H9 (cell line): ENCODE measurements around the gene OR1B1. TPM values are rescaled to one million over a fixed set of nuclear protein-coding genes. Genes with fewer than 3 reads are reported as not detected.

Experiments
- DNase-seq: peaks from one replicate; pipeline ENCODE4 v3.0.0-alpha.2; 2017
- H2AFZ ChIP-seq: one replicate; pipeline ENCODE4 v1.6.1; 2013; ENCODE audit warnings: mild to moderate bottlenecking, low read length, control low read depth, moderate library complexity
- H2AK5ac ChIP-seq: 2 replicates; pipeline ENCODE4 v1.6.1; 2013; ENCODE audit warnings: low read length, control low read depth, mixed read lengths; ENCODE audit not compliant: insufficient read length
- H2BK120ac ChIP-seq: one replicate; pipeline ENCODE4 v1.6.1; 2013; ENCODE audit warnings: low read depth, mild to moderate bottlenecking, low read length, control low read depth, inconsistent platforms; ENCODE audit not compliant: poor library complexity, severe bottlenecking
- H2BK12ac ChIP-seq: 2 replicates; pipeline ENCODE4 v1.6.1; 2013; ENCODE audit warnings: low read length, control low read depth, mixed read lengths, low read depth; ENCODE audit not compliant: insufficient read length
- H2BK15ac ChIP-seq: 2 replicates; pipeline ENCODE4 v1.6.1; 2013; ENCODE audit warnings: low read depth, low read length, control low read depth
- H2BK20ac ChIP-seq: one replicate; pipeline ENCODE4 v1.6.1; 2013; ENCODE audit warnings: low read depth, mild to moderate bottlenecking, low read length, control low read depth, inconsistent platforms; ENCODE audit not compliant: poor library complexity, severe bottlenecking
- H2BK5ac ChIP-seq: 2 replicates; pipeline ENCODE4 v1.6.1; 2013; ENCODE audit warnings: low read length, control low read depth, mixed read lengths; ENCODE audit not compliant: insufficient read length
- H3K14ac ChIP-seq: 2 replicates; pipeline ENCODE4 v1.6.1; 2013; ENCODE audit warnings: low read length, control low read depth; ENCODE audit not compliant: insufficient read depth
- H3K18ac ChIP-seq: 2 replicates; pipeline ENCODE4 v1.6.1; 2013; ENCODE audit warnings: low read depth, mild to moderate bottlenecking, mixed read lengths, low read length, control low read depth; ENCODE audit not compliant: insufficient read length
- H3K23ac ChIP-seq: 2 replicates; pipeline ENCODE4 v1.6.1; 2013; ENCODE audit warnings: low read length, control low read depth, mixed read lengths, low read depth; ENCODE audit not compliant: insufficient read length
- H3K23me2 ChIP-seq: 2 replicates; pipeline ENCODE4 v1.6.1; 2013; ENCODE audit warnings: low read depth, mild to moderate bottlenecking, mixed read lengths, low read length, control low read depth; ENCODE audit not compliant: insufficient read length, poor library complexity, severe bottlenecking
- H3K27ac ChIP-seq: 2 replicates; pipeline ENCODE4 v1.5.1; 2013; ENCODE audit warnings: low read length, control low read depth, mixed read lengths, low read depth; ENCODE audit not compliant: insufficient read length
- H3K27me3 ChIP-seq: 2 replicates; pipeline ENCODE4 v1.6.1; 2013; ENCODE audit warnings: low read length, control low read depth, inconsistent platforms; ENCODE audit not compliant: insufficient read depth
- H3K4ac ChIP-seq: 2 replicates; pipeline ENCODE4 v1.6.1; 2013; ENCODE audit warnings: low read depth, mild to moderate bottlenecking, control low read depth, inconsistent platforms, low read length, moderate library complexity
- H3K4me1 ChIP-seq: 2 replicates; pipeline ENCODE4 v1.6.1; 2013; ENCODE audit warnings: low read length, control low read depth, inconsistent platforms; ENCODE audit not compliant: insufficient read depth
- H3K4me2 ChIP-seq: 2 replicates; pipeline ENCODE4 v1.6.1; 2013; ENCODE audit warnings: low read length, control low read depth, mixed read lengths; ENCODE audit not compliant: insufficient read length, insufficient read depth
- H3K56ac ChIP-seq: 2 replicates; pipeline ENCODE4 v1.6.1; 2013; ENCODE audit warnings: low read depth, mild to moderate bottlenecking, mixed read lengths, low read length, control low read depth; ENCODE audit not compliant: insufficient read length
- H3K79me1 ChIP-seq: 2 replicates; pipeline ENCODE4 v1.6.1; 2013; ENCODE audit warnings: low read depth, mild to moderate bottlenecking, moderate library complexity, low read length, control low read depth, inconsistent platforms; ENCODE audit not compliant: insufficient read depth, poor library complexity, severe bottlenecking
- H3K79me2 ChIP-seq: 2 replicates; pipeline ENCODE4 v1.6.1; 2013; ENCODE audit warnings: low read length, control low read depth, inconsistent platforms; ENCODE audit not compliant: insufficient read depth
- H3K9ac ChIP-seq: 2 replicates; pipeline ENCODE4 v1.6.1; 2013; ENCODE audit warnings: low read length, control low read depth, mixed read lengths; ENCODE audit not compliant: insufficient read length; ENCODE audit errors: extremely low read depth
- H3K9me3 ChIP-seq: one replicate; pipeline ENCODE4 v1.6.1; 2013; ENCODE audit warnings: low read depth, low read length, inconsistent platforms; ENCODE audit not compliant: control insufficient read depth
- H3T11ph ChIP-seq: one replicate; pipeline ENCODE4 v1.6.1; 2013; ENCODE audit warnings: mild to moderate bottlenecking, low read length, control low read depth, inconsistent platforms
- H4K20me1 ChIP-seq: one replicate; pipeline ENCODE4 v1.6.1; 2013; ENCODE audit not compliant: control insufficient read depth, insufficient read length, insufficient read depth
- H4K5ac ChIP-seq: 2 replicates; pipeline ENCODE4 v1.6.1; 2013; ENCODE audit warnings: low read depth, mild to moderate bottlenecking, mixed read lengths, low read length, control low read depth; ENCODE audit not compliant: insufficient read length
- H4K8ac ChIP-seq: replicated peaks from 2 replicates; pipeline ENCODE4 v1.6.1; 2013; ENCODE audit warnings: low read length, control low read depth, mixed read lengths, low read depth; ENCODE audit not compliant: insufficient read length
- H4K91ac ChIP-seq: 2 replicates; pipeline ENCODE4 v1.6.1; 2013; ENCODE audit warnings: low read depth, mild to moderate bottlenecking, moderate library complexity, mixed read lengths, low read length, control low read depth; ENCODE audit not compliant: insufficient read length
- H3K27ac Mint-ChIP-seq, 3 experiments: 2 replicates in 2 of 3; 3 replicates in 1 of 3; pipeline ENCODE4 v1.8.0; 2020 to 2021; ENCODE audit warnings: mixed read lengths in 3 of 3, mild to moderate bottlenecking in 1 of 3, moderate library complexity in 1 of 3
- H3K27me3 Mint-ChIP-seq: 2 replicates; pipeline ENCODE4 v1.8.0; 2021; ENCODE audit warnings: low read depth, mild to moderate bottlenecking, moderate library complexity, mixed read lengths
- H3K36me3 Mint-ChIP-seq, 3 experiments: 2 replicates in 2 of 3; 3 replicates in 1 of 3; pipeline ENCODE4 v1.8.0; 2020 to 2021; ENCODE audit warnings: low read depth in 3 of 3, mixed read lengths in 3 of 3; ENCODE audit not compliant: insufficient read depth in 1 of 3
- H3K4me1 Mint-ChIP-seq, 2 experiments: 2 replicates each; pipeline ENCODE4 v1.8.0; 2020; ENCODE audit warnings: mixed read lengths in 2 of 2
- H3K4me3 Mint-ChIP-seq, 2 experiments: 2 replicates in 1 of 2; 3 replicates in 1 of 2; pipeline ENCODE4 v1.8.0; 2020 to 2021; ENCODE audit warnings: mild to moderate bottlenecking in 2 of 2, mixed read lengths in 2 of 2, moderate library complexity in 1 of 2
- H3K9me3 Mint-ChIP-seq, 2 experiments: 2 replicates in 1 of 2; 3 replicates in 1 of 2; pipeline ENCODE4 v1.8.0; 2020; ENCODE audit warnings: mild to moderate bottlenecking in 2 of 2, mixed read lengths in 2 of 2, moderate library complexity in 1 of 2
- CTCF ChIP-seq: fragments of 200-600 bp; sonication (generic); conservative IDR thresholded peaks from 3 replicates; pipeline ENCODE4 v1.8.0; 2021; ENCODE audit warnings: antibody characterized with exemption, mild to moderate bottlenecking
- WGBS: extraction: QIAGEN DNeasy Blood & Tissue Kit; methylation state at CpG from one replicate; pipeline ENCODE4 v1.1.7; 2013; ENCODE audit warnings: missing lambda C conversion rate, low lambda C conversion rate, mixed read lengths; ENCODE audit not compliant: insufficient read length; ENCODE audit errors: extremely low coverage; 5-methylcytosine and 5-hydroxymethylcytosine counted together
- total RNA-seq: library from RNA; stranded (reverse); gene quantifications from 2 replicates; pipeline ENCODE4 v1.2.1, GENCODE V29; 2021

Gene OR1B1
- total RNA-seq, 1 experiment from 2014 or later = not detected

GRCh38 chr9:122642226-122642625, 15.2 kb downstream of the OR1B1 start:
- Histone ChIP-seq H3K9me3 (peaks cover 52% of the 10 kb centered on the region), H3T11ph (no peak overlapping the region), H3K27me3 (no peaks in the 10 kb centered on the region), H3K9ac (no peak overlapping the region), H4K20me1 (no peaks in the 10 kb centered on the region), H2AFZ (no peak overlapping the region), H3K79me2 (no peaks in the 10 kb centered on the region), H3K27ac (no peak overlapping the region), H3K4me1 (no peaks in the 10 kb centered on the region), H3K23ac (no peak overlapping the region), H3K79me1 (no peaks in the 10 kb centered on the region), H3K23me2 (no peaks in the 10 kb centered on the region), H2BK120ac (no peak overlapping the region), H3K4me2 (no peak overlapping the region), H4K5ac (no peak overlapping the region), H2BK20ac (no peak overlapping the region), H3K4ac (no peak overlapping the region), H2BK15ac (no peak overlapping the region), H3K14ac (no peak overlapping the region), H2BK12ac (no peak overlapping the region), H2AK5ac (no peak overlapping the region), H4K91ac (no peak overlapping the region), H3K56ac (no peak overlapping the region), H4K8ac (no peak overlapping the region), H3K18ac (no peak overlapping the region), H2BK5ac (no peak overlapping the region)
- Mint-ChIP-seq H3K4me3 (no peak overlapping the region), H3K36me3 (peaks cover 0 to 22% (median 0%) of the 10 kb centered on the region in 3 experiments; a peak in 2 of 7 replicates), H3K27me3 (peaks cover 4% of the 10 kb centered on the region; the same call in 1 of the 2 replicates), H3K9me3 (peaks cover 84 to 99% of the 10 kb centered on the region in 2 experiments), H3K27ac (no peak overlapping the region), H3K4me1 (no peaks in the 10 kb centered on the region)
- DNase-seq = no peak
- TF ChIP-seq CTCF = no peak
- WGBS = no CpG with 5 or more reads among the region's 2 CpGs
